ENCODE data around the gene LPP. TPM values are rescaled to one million over a fixed set of nuclear protein-coding genes. Genes with fewer than 3 reads are reported as not detected.

LPP gene
- total RNA-seq, 1 donor from 2014 or later = 23.1 TPM

- no peak for DNase-seq
- TF ChIP-seq CTCF (IDR thresholded peaks at IDR 0.05; ENCODE audit: partially characterized antibody, unreplicated experiment) = no peak
- Mint-ChIP-seq H3K27me3 (ENCODE audit: unreplicated experiment) (peaks cover 6% of the 10 kb centered on the region), H3K4me1 (ENCODE audit: low read depth, unreplicated experiment) (peaks cover 8% of the 10 kb centered on the region), H3K27ac (ENCODE audit: unreplicated experiment) (no peak overlapping the region), H3K36me3 (ENCODE audit: unreplicated experiment) (no peaks in the 10 kb centered on the region), H3K9me3 (ENCODE audit: unreplicated experiment) (no peaks in the 10 kb centered on the region), H3K4me3 (ENCODE audit: unreplicated experiment) (no peak overlapping the region)
Measured at GRCh38 chr3:188822004-188822403, 668.0 kb downstream of the LPP start.

GRCh38 chr3:188822411-188822810, 668.5 kb downstream of the LPP start:
- Mint-ChIP-seq H3K9me3 (ENCODE audit: unreplicated experiment) (no peaks in the 10 kb centered on the region), H3K27me3 (ENCODE audit: unreplicated experiment) (peaks cover 6% of the 10 kb centered on the region)

GRCh38 chr3:188824566-188824965, 670.6 kb downstream of the LPP start:
- Mint-ChIP-seq H3K9me3 (ENCODE audit: unreplicated experiment) (no peaks in the 10 kb centered on the region), H3K4me3 (ENCODE audit: unreplicated experiment) (no peak overlapping the region), H3K27ac (ENCODE audit: unreplicated experiment) (no peak overlapping the region), H3K36me3 (ENCODE audit: unreplicated experiment) (no peaks in the 10 kb centered on the region), H3K27me3 (ENCODE audit: unreplicated experiment) (peaks cover 5% of the 10 kb centered on the region), H3K4me1 (ENCODE audit: low read depth, unreplicated experiment) (peaks cover 8% of the 10 kb centered on the region)
- no peak for DNase-seq
- no peak for TF ChIP-seq CTCF (IDR thresholded peaks at IDR 0.05; ENCODE audit: partially characterized antibody, unreplicated experiment)

More at GRCh38 chr3:188822411-188822810, 668.5 kb downstream of the LPP start:
- Mint-ChIP-seq H3K4me3 (ENCODE audit: unreplicated experiment) (no peak overlapping the region), H3K27ac (ENCODE audit: unreplicated experiment) (no peak overlapping the region), H3K4me1 (ENCODE audit: low read depth, unreplicated experiment) (peaks cover 8% of the 10 kb centered on the region), H3K36me3 (ENCODE audit: unreplicated experiment) (no peaks in the 10 kb centered on the region)
- TF ChIP-seq CTCF (IDR thresholded peaks at IDR 0.05; ENCODE audit: partially characterized antibody, unreplicated experiment) = no peak
- no peak for DNase-seq

- H3K27ac Mint-ChIP-seq (ENCODE audit: unreplicated experiment) = no peak overlapping the region
- TF ChIP-seq CTCF (IDR thresholded peaks at IDR 0.05; ENCODE audit: partially characterized antibody, unreplicated experiment) = no peak
- DNase-seq = no peak
- H3K4me1 Mint-ChIP-seq (ENCODE audit: low read depth, unreplicated experiment) = peaks cover 8% of the 10 kb centered on the region
- no peaks in the 10 kb centered on the region for H3K36me3 Mint-ChIP-seq (ENCODE audit: unreplicated experiment)
- H3K27me3 Mint-ChIP-seq (ENCODE audit: unreplicated experiment) = peaks cover 4% of the 10 kb centered on the region
- H3K9me3 Mint-ChIP-seq (ENCODE audit: unreplicated experiment) = no peaks in the 10 kb centered on the region
- H3K4me3 Mint-ChIP-seq (ENCODE audit: unreplicated experiment) = no peak overlapping the region
Measured at GRCh38 chr3:188825901-188826300, 671.9 kb downstream of the LPP start.

GRCh38 chr3:188826574-188826973, 672.6 kb downstream of the LPP start:
- DNase-seq = no peak
- peaks cover 4% of the 10 kb centered on the region for H3K27me3 Mint-ChIP-seq (ENCODE audit: unreplicated experiment)
- TF ChIP-seq CTCF (IDR thresholded peaks at IDR 0.05; ENCODE audit: partially characterized antibody, unreplicated experiment) = no peak
- H3K36me3 Mint-ChIP-seq (ENCODE audit: unreplicated experiment) = no peaks in the 10 kb centered on the region
- H3K27ac Mint-ChIP-seq (ENCODE audit: unreplicated experiment) = no peak overlapping the region
- H3K4me1 Mint-ChIP-seq (ENCODE audit: low read depth, unreplicated experiment) = peaks cover 8% of the 10 kb centered on the region
- no peak overlapping the region for H3K4me3 Mint-ChIP-seq (ENCODE audit: unreplicated experiment)
- no peaks in the 10 kb centered on the region for H3K9me3 Mint-ChIP-seq (ENCODE audit: unreplicated experiment)

Data from glutamatergic neuron (in vitro differentiated cells).